HepG2 (cell line): ENCODE data around the gene GCN1. TPM values are rescaled to one million over a fixed set of nuclear protein-coding genes. Genes with fewer than 3 reads are reported as not detected.

ENCODE experiments used
- ADNP ChIP-seq: sonication (generic); formaldehyde crosslinking; IDR thresholded peaks from 2 replicates; pipeline ENCODE4 v1.4.0; 2020; ENCODE audit warnings: missing genetic modification reagents
- AGO1 ChIP-seq: fragments of 200-400 bp; formaldehyde crosslinking; IDR thresholded peaks from 2 replicates; pipeline ENCODE4 v1.6.1; 2017; ENCODE audit warnings: mild to moderate bottlenecking, low read depth, low read length, moderate library complexity; ENCODE audit not compliant: poor library complexity, severe bottlenecking
- ASH2L ChIP-seq: fragments of 300-600, 200-600 bp; sonication (generic); IDR thresholded peaks from 2 replicates; pipeline ENCODE4 v1.7.0; 2017; ENCODE audit warnings: low read depth, mild to moderate bottlenecking, moderate library complexity, mixed read lengths, low read length; ENCODE audit not compliant: insufficient read length
- CCAR2 ChIP-seq: fragments of 200-400 bp; formaldehyde crosslinking; optimal IDR thresholded peaks from 2 replicates; pipeline ENCODE3; 2018; ENCODE audit warnings: low read depth, mild to moderate bottlenecking, low read length, moderate library complexity
- FOSL1 ChIP-seq: sonication (generic); formaldehyde crosslinking; IDR thresholded peaks from 2 replicates; pipeline ENCODE4 v1.9.0; 2021; ENCODE audit warnings: missing genetic modification reagents, borderline replicate concordance
- HMGA1 ChIP-seq: sonication (generic); formaldehyde crosslinking; conservative IDR thresholded peaks from 2 replicates; pipeline ENCODE4 v1.4.0; 2020; ENCODE audit warnings: missing genetic modification reagents
- ISL2 ChIP-seq: sonication (generic); formaldehyde crosslinking; IDR thresholded peaks from 2 replicates; pipeline ENCODE4 v1.5.0; 2020; ENCODE audit warnings: missing genetic modification reagents
- KLF15 ChIP-seq: sonication (generic); formaldehyde crosslinking; IDR thresholded peaks from 2 replicates; pipeline ENCODE4 v1.8.1; 2023; ENCODE audit warnings: borderline replicate concordance, mild to moderate bottlenecking, inconsistent platforms, missing genetic modification reagents, mixed read lengths
- KMT2B ChIP-seq: IDR thresholded peaks from 2 replicates; pipeline ENCODE4 v1.6.1; 2016; ENCODE audit warnings: missing genetic modification reagents, missing compliant biosample characterization
- NFIC ChIP-seq: IDR thresholded peaks from 2 replicates; pipeline ENCODE4 v1.6.1; 2012; ENCODE audit warnings: mild to moderate bottlenecking, low read length, inconsistent platforms
- PHF5A ChIP-seq: IDR thresholded peaks from one replicate; pipeline ENCODE4 v1.6.1; 2018; ENCODE audit warnings: low read depth, missing genetic modification reagents; ENCODE audit not compliant: unreplicated experiment
- PPARG ChIP-seq: conservative IDR thresholded peaks from 2 replicates; pipeline ENCODE4 v1.6.1; 2016; ENCODE audit warnings: missing biosample characterization, missing genetic modification reagents
- SALL2 ChIP-seq: sonication (generic); formaldehyde crosslinking; IDR thresholded peaks from 2 replicates; pipeline ENCODE4 v1.8.1; 2023; ENCODE audit warnings: mild to moderate bottlenecking, missing genetic modification reagents, inconsistent platforms
- SCMH1 ChIP-seq: sonication (generic); formaldehyde crosslinking; IDR thresholded peaks from 2 replicates; pipeline ENCODE4 v1.9.0; 2021; ENCODE audit warnings: missing genetic modification reagents, mild to moderate bottlenecking, borderline replicate concordance
- SMC3 ChIP-seq: IDR thresholded peaks from 2 replicates; pipeline ENCODE4 v1.6.1; 2011; ENCODE audit warnings: low read length, improper control_type of control experiment
- SRSF1 ChIP-seq: fragments of 200-400 bp; formaldehyde crosslinking; optimal IDR thresholded peaks from 2 replicates; pipeline ENCODE3; 2017; ENCODE audit warnings: mild to moderate bottlenecking, low read depth, low read length, moderate library complexity
- SRSF9 ChIP-seq: fragments of 200-400 bp; formaldehyde crosslinking; IDR thresholded peaks from 2 replicates; pipeline ENCODE4 v1.6.1; 2018; ENCODE audit warnings: borderline replicate concordance, mild to moderate bottlenecking, low read depth, low read length; ENCODE audit not compliant: insufficient read depth, poor library complexity, severe bottlenecking
- ZKSCAN8 ChIP-seq: IDR thresholded peaks from 2 replicates; pipeline ENCODE4 v1.6.1; 2016; ENCODE audit warnings: borderline replicate concordance, missing genetic modification reagents, missing compliant biosample characterization
- ZNF33A ChIP-seq: sonication (generic); formaldehyde crosslinking; IDR thresholded peaks from 2 replicates; pipeline ENCODE4 v1.5.1; 2020; ENCODE audit warnings: missing genetic modification reagents, mild to moderate bottlenecking, moderate library complexity, borderline replicate concordance
- ZNF766 ChIP-seq: sonication (generic); formaldehyde crosslinking; IDR thresholded peaks from 2 replicates; pipeline ENCODE4 v1.5.0; 2020; ENCODE audit warnings: missing genetic modification reagents, borderline replicate concordance
- polyA plus RNA-seq, 8 experiments: library from polyadenylated mRNA; depleted of rRNA in 3 of 8; stranded (reverse) in 7 of 8; unstranded in 1 of 8; fragments of >200 nt; fragmentation: Illumina TruSeq in 4 of 8; extraction: Trizol in 4 of 8; gene quantifications; 2 replicates each; pipeline versions ENCODE4 v1.2.1 to v1.2.3, GENCODE V29; 2011 to 2016; ENCODE audit warnings: low read depth in 4 of 8, missing spikeins in 1 of 8, mixed read lengths in 1 of 8; ENCODE audit not compliant: insufficient read depth in 1 of 8
- total RNA-seq, 5 experiments: library from RNA; depleted of rRNA; stranded (reverse); fragments of >200 nt; fragmentation: Illumina TruSeq; extraction: Trizol; gene quantifications; 2 replicates each; pipeline ENCODE4 v1.2.3, GENCODE V29; 2016; ENCODE audit warnings: low read depth in 1 of 5
- TF ChIP-seq, protein P1 (sequence below): sonication (generic); formaldehyde crosslinking; IDR thresholded peaks from 2 replicates; pipeline ENCODE4 v1.5.0; 2020; ENCODE audit warnings: missing genetic modification reagents, mild to moderate bottlenecking, borderline replicate concordance
- TF ChIP-seq, protein P2 (sequence below): IDR thresholded peaks from 2 replicates; pipeline ENCODE4 v1.6.1; 2016; ENCODE audit warnings: missing biosample characterization, missing genetic modification reagents, low read depth
- TF ChIP-seq, protein P3 (sequence below): sonication (generic); formaldehyde crosslinking; IDR thresholded peaks from 2 replicates; pipeline ENCODE4 v1.4.0; 2020; ENCODE audit warnings: missing genetic modification reagents
- TF ChIP-seq, protein P4 (sequence below): IDR thresholded peaks from 2 replicates; pipeline ENCODE4 v1.6.1; 2016; ENCODE audit warnings: mild to moderate bottlenecking, missing biosample characterization, missing genetic modification reagents

GCN1 gene
- total and polyA plus RNA-seq, 2 of the 13 experiments (the other 11 are each of a cell fraction or from before 2014, with no cell fraction given) = 58.2 to 83.0 TPM

DNA sequence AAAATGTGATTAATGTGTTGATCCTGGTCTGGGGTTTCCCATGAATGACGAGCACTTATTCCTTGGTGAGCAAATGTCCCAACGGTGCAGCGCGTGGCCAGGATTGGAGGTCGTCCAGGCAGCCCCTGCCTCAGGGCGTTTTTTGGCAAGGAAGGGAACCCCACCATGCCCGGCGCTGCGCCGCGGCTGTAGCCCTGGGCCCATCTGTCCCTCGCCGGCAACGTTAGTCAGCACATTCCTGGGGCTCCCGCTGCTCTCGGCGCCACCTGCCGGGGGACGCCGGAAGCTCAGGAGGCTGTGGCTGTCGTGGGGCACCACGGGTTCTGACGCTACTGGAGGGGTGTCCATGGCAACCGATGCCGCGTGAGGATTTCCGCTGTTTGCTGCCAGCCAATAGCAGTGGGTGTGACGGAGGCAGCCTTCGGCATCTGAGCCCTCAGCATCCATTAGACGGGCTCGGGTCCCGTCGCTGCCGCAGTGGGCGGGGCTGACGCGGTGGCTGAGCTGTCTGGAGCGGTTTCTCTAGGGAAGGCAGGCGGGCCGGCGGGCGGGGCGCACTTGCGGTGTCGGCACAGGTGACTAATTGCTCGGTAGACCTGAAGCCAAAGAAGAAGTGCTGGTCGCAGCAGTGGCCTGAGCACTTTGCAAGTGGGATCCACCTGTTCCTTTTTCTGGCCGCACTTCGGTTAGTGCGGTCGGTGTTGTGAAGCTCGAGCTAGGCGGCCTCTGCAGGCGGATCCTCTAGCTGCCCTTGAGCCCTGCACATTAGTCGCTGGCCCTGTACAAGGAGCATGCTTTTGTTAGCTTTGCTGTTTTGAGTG, 107.5 kb downstream of the GCN1 start (continued):
- TF ChIP-seq ZNF33A = no peak
- TF ChIP-seq FOSL1 = no peak
- peak; percentile 86 for TF ChIP-seq AGO1
- TF ChIP-seq KMT2B (CRISPR knock-in tag) = peak; percentile 82
- TF ChIP-seq SALL2 (CRISPR knock-in tag) = peak; percentile 80; the same call in 1 of the 2 replicates
- TF ChIP-seq ASH2L = peak; percentile 74
- TF ChIP-seq ADNP (CRISPR knock-in tag) = no peak
- no peak for TF ChIP-seq SCMH1 (CRISPR knock-in tag)
- TF ChIP-seq, protein P1, sequence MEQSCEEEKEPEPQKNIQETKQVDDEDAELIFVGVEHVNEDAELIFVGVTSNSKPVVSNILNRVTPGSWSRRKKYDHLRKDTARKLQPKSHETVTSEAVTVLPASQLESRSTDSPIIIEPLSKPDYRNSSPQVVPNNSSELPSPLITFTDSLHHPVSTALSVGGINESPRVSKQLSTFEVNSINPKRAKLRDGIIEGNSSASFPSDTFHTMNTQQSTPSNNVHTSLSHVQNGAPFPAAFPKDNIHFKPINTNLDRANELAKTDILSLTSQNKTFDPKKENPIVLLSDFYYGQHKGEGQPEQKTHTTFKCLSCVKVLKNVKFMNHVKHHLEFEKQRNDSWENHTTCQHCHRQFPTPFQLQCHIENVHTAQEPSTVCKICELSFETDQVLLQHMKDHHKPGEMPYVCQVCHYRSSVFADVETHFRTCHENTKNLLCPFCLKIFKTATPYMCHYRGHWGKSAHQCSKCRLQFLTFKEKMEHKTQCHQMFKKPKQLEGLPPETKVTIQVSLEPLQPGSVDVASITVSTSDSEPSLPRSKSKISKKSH (CRISPR knock-in tag) = peak; percentile 89
- TF ChIP-seq, protein P2, sequence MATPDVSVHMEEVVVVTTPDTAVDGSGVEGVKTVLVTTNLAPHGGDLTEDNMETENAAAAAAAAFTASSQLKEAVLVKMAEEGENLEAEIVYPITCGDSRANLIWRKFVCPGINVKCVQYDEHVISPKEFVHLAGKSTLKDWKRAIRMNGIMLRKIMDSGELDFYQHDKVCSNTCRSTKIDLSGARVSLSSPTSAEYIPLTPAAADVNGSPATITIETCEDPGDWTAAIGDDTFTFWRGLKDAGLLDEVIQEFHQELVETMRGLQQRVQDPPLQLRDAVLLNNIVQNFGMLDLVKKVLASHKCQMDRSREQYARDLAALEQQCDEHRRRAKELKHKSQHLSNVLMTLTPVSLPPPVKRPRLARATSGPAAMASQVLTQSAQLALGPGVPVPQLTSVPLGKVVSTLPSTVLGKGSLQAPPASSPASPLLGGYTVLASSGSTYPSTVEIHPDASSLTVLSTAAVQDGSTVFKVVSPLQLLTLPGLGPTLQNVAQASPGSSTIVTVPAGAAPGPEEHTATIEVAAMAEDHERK (CRISPR knock-in tag) = no peak
- TF ChIP-seq, protein P3, sequence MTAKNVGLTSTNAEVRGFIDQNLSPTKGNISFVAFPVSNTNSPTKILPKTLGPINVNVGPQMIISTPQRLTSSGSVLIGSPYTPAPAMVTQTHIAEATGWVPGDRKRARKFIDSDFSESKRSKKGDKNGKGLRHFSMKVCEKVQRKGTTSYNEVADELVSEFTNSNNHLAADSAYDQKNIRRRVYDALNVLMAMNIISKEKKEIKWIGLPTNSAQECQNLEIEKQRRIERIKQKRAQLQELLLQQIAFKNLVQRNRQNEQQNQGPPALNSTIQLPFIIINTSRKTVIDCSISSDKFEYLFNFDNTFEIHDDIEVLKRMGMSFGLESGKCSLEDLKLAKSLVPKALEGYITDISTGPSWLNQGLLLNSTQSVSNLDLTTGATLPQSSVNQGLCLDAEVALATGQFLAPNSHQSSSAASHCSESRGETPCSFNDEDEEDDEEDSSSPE = peak; percentile 59
- peak; percentile 58; the same call in 1 of the 2 replicates for TF ChIP-seq SMC3
- TF ChIP-seq SRSF1 = peak; percentile 71
- no peak for TF ChIP-seq HMGA1 (CRISPR knock-in tag)
- TF ChIP-seq, protein P4, sequence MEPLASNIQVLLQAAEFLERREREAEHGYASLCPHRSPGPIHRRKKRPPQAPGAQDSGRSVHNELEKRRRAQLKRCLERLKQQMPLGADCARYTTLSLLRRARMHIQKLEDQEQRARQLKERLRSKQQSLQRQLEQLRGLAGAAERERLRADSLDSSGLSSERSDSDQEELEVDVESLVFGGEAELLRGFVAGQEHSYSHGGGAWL (CRISPR knock-in tag) = peak; percentile 34; the same call in 1 of the 2 replicates
- TF ChIP-seq SRSF9 = no peak
- TF ChIP-seq ZKSCAN8 (CRISPR knock-in tag) = peak; percentile 90; the same call in 1 of the 2 replicates
- TF ChIP-seq NFIC = no peak
- peak; percentile 74 for TF ChIP-seq PPARG (CRISPR knock-in tag)
- no peak for TF ChIP-seq ZNF766
- no peak for TF ChIP-seq KLF15 (CRISPR knock-in tag)
- no peak for TF ChIP-seq PHF5A (CRISPR knock-in tag)
- no peak for TF ChIP-seq CCAR2
- peak; percentile 48; the same call in 1 of the 2 replicates for TF ChIP-seq ISL2 (CRISPR knock-in tag)
